ENCODE results near the gene SLC35A1.

The SLC35A1 gene

GRCh38 chr6:87529221-87529620 is 56.4 kb downstream of the SLC35A1 start:
- DNase-seq (ENCODE audit: low spot score) (no peak), FAIRE-seq (no peak)

- FAIRE-seq (no peak), DNase-seq (ENCODE audit: low spot score) (no peak)
Observed at GRCh38 chr6:87534377-87535047, 61.7 kb downstream of the SLC35A1 start.

- no peak for DNase-seq (ENCODE audit: low spot score)
- no peak for FAIRE-seq
Observed at GRCh38 chr6:87538510-87539260, 65.9 kb downstream of the SLC35A1 start.

- DNase-seq (ENCODE audit: low spot score) (no peak), FAIRE-seq (no peak)
Observed at GRCh38 chr6:87539554-87539953, 66.8 kb downstream of the SLC35A1 start.

GRCh38 chr6:87540539-87540938 is 67.8 kb downstream of the SLC35A1 start:
- FAIRE-seq (no peak), DNase-seq (ENCODE audit: low spot score) (no peak)

- DNase-seq (ENCODE audit: low spot score) (no peak), FAIRE-seq (no peak)
Observed at GRCh38 chr6:87541041-87541440, 68.3 kb downstream of the SLC35A1 start.

- DNase-seq (ENCODE audit: low spot score) (no peak), FAIRE-seq (no peak)
Observed at GRCh38 chr6:87541744-87542143, 69.0 kb downstream of the SLC35A1 start.

- no peak for FAIRE-seq
- DNase-seq (ENCODE audit: low spot score): no peak
Observed at GRCh38 chr6:87543696-87544473, 71.1 kb downstream of the SLC35A1 start.

GRCh38 chr6:87544474-87544735 is 71.6 kb downstream of the SLC35A1 start:
- FAIRE-seq (no peak), DNase-seq (ENCODE audit: low spot score) (no peak)

- FAIRE-seq: no peak
Observed at GRCh38 chr6:87551799-87552198, 79.0 kb downstream of the SLC35A1 start.

GRCh38 chr6:87553159-87553765 is 80.5 kb downstream of the SLC35A1 start:
- DNase-seq (ENCODE audit: low spot score): no peak
- FAIRE-seq: no peak

More at GRCh38 chr6:87551799-87552198, 79.0 kb downstream of the SLC35A1 start:
- DNase-seq (ENCODE audit: low spot score): no peak

- DNase-seq (ENCODE audit: low spot score) (no peak), FAIRE-seq (no peak)
Observed at GRCh38 chr6:87555506-87555905, 82.7 kb downstream of the SLC35A1 start.

GRCh38 chr6:87558446-87558845 is 85.7 kb downstream of the SLC35A1 start:
- no peak for FAIRE-seq
- no peak for DNase-seq (ENCODE audit: low spot score)

- DNase-seq (ENCODE audit: low spot score): no peak
- no peak for FAIRE-seq
Observed at GRCh38 chr6:87561017-87561416, 88.2 kb downstream of the SLC35A1 start.
